SU-DHL-6 (cell line): ENCODE measurements around the gene PPM1L.

Experiments used
- H2AFZ ChIP-seq: fragments of 200-600 bp; sonication (generic); 2 replicates; pipeline ENCODE4 v1.6.1; 2014; ENCODE audit warnings: low read depth, mild to moderate bottlenecking, moderate library complexity, mixed read lengths, antibody characterized with exemption, low read length; ENCODE audit not compliant: severe bottlenecking
- H3F3A ChIP-seq: fragments of 200-600 bp; shearing (Covaris generic); 2 replicates; pipeline ENCODE4 v1.6.0; 2016; ENCODE audit warnings: antibody characterized with exemption, mild to moderate bottlenecking; ENCODE audit not compliant: insufficient read depth
- H3K27ac ChIP-seq: fragments of 200-600 bp; sonication (generic); 2 replicates; pipeline ENCODE4 v1.5.1; 2016; ENCODE audit warnings: low read depth, mild to moderate bottlenecking, low read length, moderate library complexity, mixed read lengths
- H3K27me3 ChIP-seq: fragments of 200-600 bp; sonication (generic), shearing (Covaris generic); 2 replicates; pipeline ENCODE4 v1.6.0; 2014; ENCODE audit warnings: mild to moderate bottlenecking, low read length
- H3K36me3 ChIP-seq: fragments of 200-600 bp; sonication (generic); 2 replicates; pipeline ENCODE4 v1.6.1; 2014; ENCODE audit warnings: mild to moderate bottlenecking, low read length, mixed read lengths
- H3K4me2 ChIP-seq: fragments of 300-600, 200-600 bp; shearing (Covaris generic), sonication (generic); 2 replicates; pipeline ENCODE4 v1.6.0; 2014; ENCODE audit warnings: low read length, low read depth, mild to moderate bottlenecking; ENCODE audit not compliant: poor library complexity, severe bottlenecking
- H3K4me3 ChIP-seq: fragments of 200-600 bp; sonication (generic); 2 replicates; pipeline ENCODE4 v1.5.1; 2014; ENCODE audit warnings: antibody characterized with exemption, low read length, mild to moderate bottlenecking, mixed read lengths; ENCODE audit not compliant: insufficient read depth, poor library complexity, severe bottlenecking
- H3K79me2 ChIP-seq: fragments of 200-600 bp; sonication (generic); 2 replicates; pipeline ENCODE4 v1.6.1; 2014; ENCODE audit warnings: mild to moderate bottlenecking, low read length, moderate library complexity; ENCODE audit not compliant: insufficient read depth
- H3K9ac ChIP-seq: fragments of 200-600 bp; sonication (generic); 2 replicates; pipeline ENCODE4 v1.7.0; 2014; ENCODE audit warnings: mild to moderate bottlenecking, low read length
- H3K9me2 ChIP-seq: fragments of 200-600 bp; sonication (generic); replicated peaks from 2 replicates; pipeline ENCODE4 v1.6.1; 2014; ENCODE audit warnings: low read length; ENCODE audit not compliant: insufficient read depth
- H3K9me3 ChIP-seq: fragments of 200-600 bp; sonication (generic); 2 replicates; pipeline ENCODE4 v1.6.1; 2014; ENCODE audit warnings: low read length, mixed read lengths; ENCODE audit not compliant: insufficient read depth
- H4K20me1 ChIP-seq: fragments of 200-600 bp; sonication (generic); 2 replicates; pipeline ENCODE4 v1.6.1; 2014; ENCODE audit warnings: low read depth, mild to moderate bottlenecking, antibody characterized with exemption, low read length, moderate library complexity, mixed read lengths
- CTCF ChIP-seq: fragments of 200-600 bp; sonication (generic); IDR thresholded peaks from one replicate; pipeline ENCODE4 v1.5.1; 2017; ENCODE audit warnings: antibody characterized with exemption, mild to moderate bottlenecking, low read length, moderate library complexity; ENCODE audit not compliant: insufficient read depth, poor library complexity, severe bottlenecking
- EZH2phosphoT487 ChIP-seq: fragments of 200-600 bp; sonication (generic), shearing (Covaris generic); conservative IDR thresholded peaks from 2 replicates; pipeline ENCODE4 v1.6.1; 2018; ENCODE audit warnings: mild to moderate bottlenecking, antibody characterized with exemption, low read length, moderate library complexity, mixed read lengths

Gene PPM1L

GRCh38 chr3:161016417-161017313, 260.6 kb downstream of the PPM1L start:
- TF ChIP-seq CTCF (no peak), EZH2phosphoT487 (no peak)
- no peaks in the 10 kb centered on the region for H3K79me2 ChIP-seq
- no peaks in the 10 kb centered on the region; the same call in 1 of the 2 replicates for H3K9me3 ChIP-seq
- H3F3A ChIP-seq: no peaks in the 10 kb centered on the region
- H4K20me1 ChIP-seq: no peaks in the 10 kb centered on the region
- H3K27ac ChIP-seq: no peak overlapping the region
- no peak overlapping the region for H3K4me2 ChIP-seq
- H3K9ac ChIP-seq: no peak overlapping the region
- H3K9me2 ChIP-seq: no peaks in the 10 kb centered on the region
- H3K27me3 ChIP-seq: no peaks in the 10 kb centered on the region
- H3K36me3 ChIP-seq: no peaks in the 10 kb centered on the region
- H3K4me3 ChIP-seq: no peak overlapping the region
- no peak overlapping the region for H2AFZ ChIP-seq

- H3K27ac ChIP-seq: no peak overlapping the region
- peaks cover under 1% of the 10 kb centered on the region; the same call in 1 of the 2 replicates for H3K36me3 ChIP-seq
- H3K9me2 ChIP-seq: no peaks in the 10 kb centered on the region
- no peak overlapping the region for H3K4me3 ChIP-seq
- H3K27me3 ChIP-seq: no peaks in the 10 kb centered on the region
- H3K9ac ChIP-seq: no peak overlapping the region
- H3F3A ChIP-seq: no peaks in the 10 kb centered on the region
- no peaks in the 10 kb centered on the region for H3K79me2 ChIP-seq
- H2AFZ ChIP-seq: no peak overlapping the region
- H3K4me2 ChIP-seq: no peak overlapping the region
- no peaks in the 10 kb centered on the region for H4K20me1 ChIP-seq
- peaks cover 2% of the 10 kb centered on the region; the same call in 1 of the 2 replicates for H3K9me3 ChIP-seq
- TF ChIP-seq CTCF (no peak), EZH2phosphoT487 (no peak)
Observed at GRCh38 chr3:161017971-161018370, 261.9 kb downstream of the PPM1L start.

- H3K4me3 ChIP-seq: no peak overlapping the region
- no peak overlapping the region for H3K9ac ChIP-seq
- TF ChIP-seq CTCF (no peak), EZH2phosphoT487 (no peak)
- no peaks in the 10 kb centered on the region for H3F3A ChIP-seq
- H3K36me3 ChIP-seq: peaks cover 6% of the 10 kb centered on the region; the same call in 1 of the 2 replicates
- H4K20me1 ChIP-seq: no peaks in the 10 kb centered on the region
- no peak overlapping the region for H2AFZ ChIP-seq
- no peaks in the 10 kb centered on the region for H3K79me2 ChIP-seq
- no peaks in the 10 kb centered on the region for H3K9me2 ChIP-seq
- H3K9me3 ChIP-seq: peaks cover 3% of the 10 kb centered on the region; the same call in 1 of the 2 replicates
- H3K27me3 ChIP-seq: no peaks in the 10 kb centered on the region
- no peak overlapping the region for H3K27ac ChIP-seq
- no peak overlapping the region for H3K4me2 ChIP-seq
Observed at GRCh38 chr3:161020256-161020655, 264.2 kb downstream of the PPM1L start.
